K562 (cell line): ENCODE results near the gene TIMM17A. TPM values are rescaled to one million over a fixed set of nuclear protein-coding genes. Genes with fewer than 3 reads are reported as not detected.

Source experiments
- ARID1B ChIP-seq: fragments of 450-650 bp; IDR thresholded peaks from 2 replicates; pipeline ENCODE4 v1.6.1; 2016; ENCODE audit warnings: antibody characterized with exemption, mild to moderate bottlenecking, inconsistent platforms
- CHD2 ChIP-seq: IDR thresholded peaks from 2 replicates; pipeline ENCODE4 v1.6.1; 2011; ENCODE audit warnings: low read depth, low read length
- E2F1 ChIP-seq: sonication (generic); formaldehyde crosslinking; IDR thresholded peaks from 2 replicates; pipeline ENCODE4 v1.8.1; 2023; ENCODE audit warnings: mild to moderate bottlenecking, missing genetic modification reagents, moderate library complexity
- HDAC8 ChIP-seq: fragments of 450-650 bp; IDR thresholded peaks from 2 replicates; pipeline ENCODE4 v1.6.1; 2016; ENCODE audit warnings: mild to moderate bottlenecking, missing genetic modification characterization, moderate library complexity, missing compliant biosample characterization
- HEY1 ChIP-seq: fragments of 250-450 bp; sonication (Bioruptor Pico); IDR thresholded peaks from 2 replicates; pipeline ENCODE4 v1.5.0; 2020; ENCODE audit warnings: mild to moderate bottlenecking, moderate library complexity, borderline replicate concordance
- ILF3 ChIP-seq: fragments of 450-650 bp; IDR thresholded peaks from 2 replicates; pipeline ENCODE4 v1.6.1; 2018; ENCODE audit warnings: antibody characterized with exemption, mild to moderate bottlenecking, moderate library complexity, borderline replicate concordance
- MAX ChIP-seq: sonication (generic); formaldehyde crosslinking; IDR thresholded peaks from 2 replicates; pipeline ENCODE4 v1.9.0; 2022; ENCODE audit warnings: mild to moderate bottlenecking, missing genetic modification reagents
- MIER1 ChIP-seq: fragments of 450-650 bp; IDR thresholded peaks from 2 replicates; pipeline ENCODE4 v1.6.1; 2016; ENCODE audit warnings: antibody characterized with exemption, mild to moderate bottlenecking, low read depth
- PHB ChIP-seq: fragments of 250-450 bp; sonication (Bioruptor Pico); IDR thresholded peaks from 2 replicates; pipeline ENCODE4 v1.5.0; 2021
- SMAD1 ChIP-seq: fragments of 150-350 bp; IDR thresholded peaks from 2 replicates; pipeline ENCODE4 v1.6.1; 2014; ENCODE audit warnings: low read length, low read depth; ENCODE audit not compliant: partially characterized antibody
- ZNF3 ChIP-seq: fragments of 250-450 bp; sonication (Bioruptor Pico); IDR thresholded peaks from 2 replicates; pipeline ENCODE4 v1.5.0; 2021; ENCODE audit warnings: mild to moderate bottlenecking, moderate library complexity
- polyA plus RNA-seq, 8 experiments: library from polyadenylated mRNA; depleted of rRNA in 4 of 8; stranded (reverse) in 5 of 8; unstranded in 3 of 8; fragments of >200 nt; fragmentation: Nextera tagmentation in 2 of 8; fragmentation: Illumina TruSeq in 1 of 8; extraction: Ambion mirVana in 2 of 8; extraction: Trizol in 1 of 8; gene quantifications; 2 replicates each; pipeline versions ENCODE4 v1.2.1 to v1.2.3, GENCODE V29; 2011 to 2014; ENCODE audit warnings: inconsistent platforms in 1 of 8, missing spikeins in 1 of 8
- total RNA-seq, 7 experiments: library from RNA; depleted of rRNA in 6 of 7; stranded (reverse); fragments of >200 nt in 6 of 7; fragmentation: Illumina TruSeq in 2 of 7; extraction: Trizol in 2 of 7; gene quantifications; 2 replicates each; pipeline versions ENCODE4 v1.2.1 to v1.2.3, GENCODE V29; 2011 to 2021; ENCODE audit warnings: low replicate concordance in 1 of 7
- TF ChIP-seq, protein P1 (sequence below): sonication (generic); formaldehyde crosslinking; IDR thresholded peaks from 2 replicates; pipeline ENCODE4 v1.4.0; 2020; ENCODE audit warnings: mild to moderate bottlenecking, missing genetic modification reagents
- TF ChIP-seq, protein P2 (sequence below): fragments of 250-450 bp; sonication (Bioruptor Pico); IDR thresholded peaks from 2 replicates; pipeline ENCODE4 v1.4.0; 2020; ENCODE audit warnings: mild to moderate bottlenecking, moderate library complexity, borderline replicate concordance
- TF ChIP-seq, protein P3 (sequence below), 2 experiments: fragments of 450-650 bp; IDR thresholded peaks; 2 replicates each; pipeline ENCODE4 v1.6.1; 2018; ENCODE audit warnings: mild to moderate bottlenecking in 2 of 2, low read depth in 1 of 2; ENCODE audit not compliant: partially characterized antibody in 2 of 2

Gene TIMM17A
- total and polyA plus RNA-seq, 9 of the 15 experiments (the other 6 are each of a cell fraction or from before 2014, with no cell fraction given): 116 to 744 (median 180) TPM

DNA sequence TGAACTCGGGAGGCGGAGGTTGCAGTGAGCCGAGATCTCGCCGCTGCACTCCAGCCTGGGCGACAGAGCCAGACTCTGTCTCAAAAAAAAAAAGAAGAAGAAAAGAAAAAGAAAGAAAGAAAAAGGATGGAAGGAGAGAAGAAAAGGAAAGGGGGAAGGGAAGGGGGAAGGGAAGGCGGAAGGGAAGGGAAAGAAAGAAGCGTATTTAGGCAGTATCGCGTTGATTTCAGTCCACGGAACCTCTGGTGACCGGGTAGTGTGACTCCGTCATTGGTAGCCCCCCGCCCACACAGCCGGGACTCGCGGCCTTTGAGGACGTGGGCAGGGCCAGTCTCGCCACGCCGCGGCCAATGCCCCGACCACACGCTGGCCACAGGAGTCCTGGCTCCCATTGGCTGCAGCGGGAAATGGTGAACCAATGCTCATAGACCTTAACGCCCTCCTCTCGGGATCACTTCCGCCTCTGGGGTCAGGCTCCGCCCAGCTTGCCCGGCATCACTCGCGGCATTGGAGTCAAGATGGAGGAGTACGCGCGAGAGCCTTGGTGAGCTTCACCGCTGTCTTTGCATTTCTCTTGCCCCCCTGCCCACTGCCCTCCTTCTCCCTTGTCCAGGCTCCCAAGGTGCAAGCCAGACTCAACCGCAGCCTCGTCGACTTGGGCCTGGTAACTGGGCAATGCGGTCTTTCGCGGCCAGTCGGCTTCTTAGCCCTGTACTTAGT lies at the start of gene TIMM17A (continued):
- TF ChIP-seq ILF3: no peak
- TF ChIP-seq CHD2: peak; percentile 91
- TF ChIP-seq SMAD1: peak; percentile 91
- peak; percentile 90 for TF ChIP-seq MAX
- no peak for TF ChIP-seq HDAC8 (tag)
- TF ChIP-seq, protein P1, sequence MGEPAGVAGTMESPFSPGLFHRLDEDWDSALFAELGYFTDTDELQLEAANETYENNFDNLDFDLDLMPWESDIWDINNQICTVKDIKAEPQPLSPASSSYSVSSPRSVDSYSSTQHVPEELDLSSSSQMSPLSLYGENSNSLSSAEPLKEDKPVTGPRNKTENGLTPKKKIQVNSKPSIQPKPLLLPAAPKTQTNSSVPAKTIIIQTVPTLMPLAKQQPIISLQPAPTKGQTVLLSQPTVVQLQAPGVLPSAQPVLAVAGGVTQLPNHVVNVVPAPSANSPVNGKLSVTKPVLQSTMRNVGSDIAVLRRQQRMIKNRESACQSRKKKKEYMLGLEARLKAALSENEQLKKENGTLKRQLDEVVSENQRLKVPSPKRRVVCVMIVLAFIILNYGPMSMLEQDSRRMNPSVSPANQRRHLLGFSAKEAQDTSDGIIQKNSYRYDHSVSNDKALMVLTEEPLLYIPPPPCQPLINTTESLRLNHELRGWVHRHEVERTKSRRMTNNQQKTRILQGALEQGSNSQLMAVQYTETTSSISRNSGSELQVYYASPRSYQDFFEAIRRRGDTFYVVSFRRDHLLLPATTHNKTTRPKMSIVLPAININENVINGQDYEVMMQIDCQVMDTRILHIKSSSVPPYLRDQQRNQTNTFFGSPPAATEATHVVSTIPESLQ: peak; percentile 4; the same call in 1 of the 2 replicates
- no peak for TF ChIP-seq PHB
- TF ChIP-seq MIER1: no peak; the same call in none of the 2 replicates
- TF ChIP-seq ARID1B: peak; percentile 58
- no peak for TF ChIP-seq ZNF3 (CRISPR knock-in tag)
- TF ChIP-seq, protein P2, sequence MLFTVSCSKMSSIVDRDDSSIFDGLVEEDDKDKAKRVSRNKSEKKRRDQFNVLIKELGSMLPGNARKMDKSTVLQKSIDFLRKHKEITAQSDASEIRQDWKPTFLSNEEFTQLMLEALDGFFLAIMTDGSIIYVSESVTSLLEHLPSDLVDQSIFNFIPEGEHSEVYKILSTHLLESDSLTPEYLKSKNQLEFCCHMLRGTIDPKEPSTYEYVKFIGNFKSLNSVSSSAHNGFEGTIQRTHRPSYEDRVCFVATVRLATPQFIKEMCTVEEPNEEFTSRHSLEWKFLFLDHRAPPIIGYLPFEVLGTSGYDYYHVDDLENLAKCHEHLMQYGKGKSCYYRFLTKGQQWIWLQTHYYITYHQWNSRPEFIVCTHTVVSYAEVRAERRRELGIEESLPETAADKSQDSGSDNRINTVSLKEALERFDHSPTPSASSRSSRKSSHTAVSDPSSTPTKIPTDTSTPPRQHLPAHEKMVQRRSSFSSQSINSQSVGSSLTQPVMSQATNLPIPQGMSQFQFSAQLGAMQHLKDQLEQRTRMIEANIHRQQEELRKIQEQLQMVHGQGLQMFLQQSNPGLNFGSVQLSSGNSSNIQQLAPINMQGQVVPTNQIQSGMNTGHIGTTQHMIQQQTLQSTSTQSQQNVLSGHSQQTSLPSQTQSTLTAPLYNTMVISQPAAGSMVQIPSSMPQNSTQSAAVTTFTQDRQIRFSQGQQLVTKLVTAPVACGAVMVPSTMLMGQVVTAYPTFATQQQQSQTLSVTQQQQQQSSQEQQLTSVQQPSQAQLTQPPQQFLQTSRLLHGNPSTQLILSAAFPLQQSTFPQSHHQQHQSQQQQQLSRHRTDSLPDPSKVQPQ (CRISPR knock-in tag): no peak
- TF ChIP-seq, protein P3, sequence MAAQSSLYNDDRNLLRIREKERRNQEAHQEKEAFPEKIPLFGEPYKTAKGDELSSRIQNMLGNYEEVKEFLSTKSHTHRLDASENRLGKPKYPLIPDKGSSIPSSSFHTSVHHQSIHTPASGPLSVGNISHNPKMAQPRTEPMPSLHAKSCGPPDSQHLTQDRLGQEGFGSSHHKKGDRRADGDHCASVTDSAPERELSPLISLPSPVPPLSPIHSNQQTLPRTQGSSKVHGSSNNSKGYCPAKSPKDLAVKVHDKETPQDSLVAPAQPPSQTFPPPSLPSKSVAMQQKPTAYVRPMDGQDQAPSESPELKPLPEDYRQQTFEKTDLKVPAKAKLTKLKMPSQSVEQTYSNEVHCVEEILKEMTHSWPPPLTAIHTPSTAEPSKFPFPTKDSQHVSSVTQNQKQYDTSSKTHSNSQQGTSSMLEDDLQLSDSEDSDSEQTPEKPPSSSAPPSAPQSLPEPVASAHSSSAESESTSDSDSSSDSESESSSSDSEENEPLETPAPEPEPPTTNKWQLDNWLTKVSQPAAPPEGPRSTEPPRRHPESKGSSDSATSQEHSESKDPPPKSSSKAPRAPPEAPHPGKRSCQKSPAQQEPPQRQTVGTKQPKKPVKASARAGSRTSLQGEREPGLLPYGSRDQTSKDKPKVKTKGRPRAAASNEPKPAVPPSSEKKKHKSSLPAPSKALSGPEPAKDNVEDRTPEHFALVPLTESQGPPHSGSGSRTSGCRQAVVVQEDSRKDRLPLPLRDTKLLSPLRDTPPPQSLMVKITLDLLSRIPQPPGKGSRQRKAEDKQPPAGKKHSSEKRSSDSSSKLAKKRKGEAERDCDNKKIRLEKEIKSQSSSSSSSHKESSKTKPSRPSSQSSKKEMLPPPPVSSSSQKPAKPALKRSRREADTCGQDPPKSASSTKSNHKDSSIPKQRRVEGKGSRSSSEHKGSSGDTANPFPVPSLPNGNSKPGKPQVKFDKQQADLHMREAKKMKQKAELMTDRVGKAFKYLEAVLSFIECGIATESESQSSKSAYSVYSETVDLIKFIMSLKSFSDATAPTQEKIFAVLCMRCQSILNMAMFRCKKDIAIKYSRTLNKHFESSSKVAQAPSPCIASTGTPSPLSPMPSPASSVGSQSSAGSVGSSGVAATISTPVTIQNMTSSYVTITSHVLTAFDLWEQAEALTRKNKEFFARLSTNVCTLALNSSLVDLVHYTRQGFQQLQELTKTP (IDR thresholded peaks at IDR 0.05; ENCODE audit: low read depth in 1 of 2, partially characterized antibody in 2 of 2): peak in 1 of 2 experiments; percentile 80
- peak; percentile 63 for TF ChIP-seq E2F1 (CRISPR knock-in tag)
- TF ChIP-seq HEY1 (CRISPR knock-in tag): 0 out of 2 replicates have a peak, but pooled peaks have one; percentile 48
